Thyroid gland (tissue), 4 donors: Measurements from ENCODE around the gene MACIR.

ENCODE experiments used
- POLR2A ChIP-seq, 2 donors: fragments of 450-650 bp; IDR thresholded peaks; one replicate each; pipeline ENCODE4 v1.6.1; 2017; ENCODE audit warnings: antibody characterized with exemption in 2 of 2, mild to moderate bottlenecking in 2 of 2, moderate library complexity in 1 of 2
- TF ChIP-seq, protein P1 (sequence below), 6 experiments: fragments of 200-600 bp in 3 of 6; fragments of 450-650 bp in 3 of 6; sonication (generic) in 3 of 6; IDR thresholded peaks; one replicate each; pipeline ENCODE4 v1.5.1; 2016 to 2019; ENCODE audit warnings: antibody characterized with exemption in 6 of 6, mild to moderate bottlenecking in 2 of 6, inconsistent platforms in 1 of 6, moderate library complexity in 1 of 6

DNA sequence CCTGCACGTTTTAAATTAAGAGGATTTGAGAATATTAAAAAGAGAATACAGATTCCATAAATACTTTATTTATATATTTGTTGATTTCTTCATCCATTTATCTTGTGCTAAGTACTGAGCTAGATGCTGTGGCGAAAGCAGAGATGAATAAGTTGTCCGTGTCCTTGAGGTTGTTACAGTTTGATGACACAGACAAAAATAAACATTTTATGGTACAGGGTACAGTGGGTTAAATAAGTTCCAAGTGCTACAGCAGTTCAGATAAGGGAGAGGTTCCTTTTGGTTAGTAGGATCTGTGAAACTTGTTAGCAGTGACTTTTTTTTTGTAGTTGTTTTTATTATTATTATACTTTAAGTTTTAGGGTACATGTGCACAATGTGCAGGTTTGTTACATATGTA lies 50.2 kb downstream of the MACIR start:
- TF ChIP-seq, protein P1, sequence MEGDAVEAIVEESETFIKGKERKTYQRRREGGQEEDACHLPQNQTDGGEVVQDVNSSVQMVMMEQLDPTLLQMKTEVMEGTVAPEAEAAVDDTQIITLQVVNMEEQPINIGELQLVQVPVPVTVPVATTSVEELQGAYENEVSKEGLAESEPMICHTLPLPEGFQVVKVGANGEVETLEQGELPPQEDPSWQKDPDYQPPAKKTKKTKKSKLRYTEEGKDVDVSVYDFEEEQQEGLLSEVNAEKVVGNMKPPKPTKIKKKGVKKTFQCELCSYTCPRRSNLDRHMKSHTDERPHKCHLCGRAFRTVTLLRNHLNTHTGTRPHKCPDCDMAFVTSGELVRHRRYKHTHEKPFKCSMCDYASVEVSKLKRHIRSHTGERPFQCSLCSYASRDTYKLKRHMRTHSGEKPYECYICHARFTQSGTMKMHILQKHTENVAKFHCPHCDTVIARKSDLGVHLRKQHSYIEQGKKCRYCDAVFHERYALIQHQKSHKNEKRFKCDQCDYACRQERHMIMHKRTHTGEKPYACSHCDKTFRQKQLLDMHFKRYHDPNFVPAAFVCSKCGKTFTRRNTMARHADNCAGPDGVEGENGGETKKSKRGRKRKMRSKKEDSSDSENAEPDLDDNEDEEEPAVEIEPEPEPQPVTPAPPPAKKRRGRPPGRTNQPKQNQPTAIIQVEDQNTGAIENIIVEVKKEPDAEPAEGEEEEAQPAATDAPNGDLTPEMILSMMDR (IDR thresholded peaks at IDR 0.05): no peak
- no peak for TF ChIP-seq POLR2A (IDR thresholded peaks at IDR 0.05)
